ENCODE measurements around the gene EIPR1. TPM values are rescaled to one million over a fixed set of nuclear protein-coding genes. Genes with fewer than 3 reads are reported as not detected.

The EIPR1 gene
- total and polyA plus RNA-seq, 2 donors (not counting 3 experiments of a cell fraction or from before 2014, with no cell fraction given) = 30.8 to 57.3 TPM

DNA sequence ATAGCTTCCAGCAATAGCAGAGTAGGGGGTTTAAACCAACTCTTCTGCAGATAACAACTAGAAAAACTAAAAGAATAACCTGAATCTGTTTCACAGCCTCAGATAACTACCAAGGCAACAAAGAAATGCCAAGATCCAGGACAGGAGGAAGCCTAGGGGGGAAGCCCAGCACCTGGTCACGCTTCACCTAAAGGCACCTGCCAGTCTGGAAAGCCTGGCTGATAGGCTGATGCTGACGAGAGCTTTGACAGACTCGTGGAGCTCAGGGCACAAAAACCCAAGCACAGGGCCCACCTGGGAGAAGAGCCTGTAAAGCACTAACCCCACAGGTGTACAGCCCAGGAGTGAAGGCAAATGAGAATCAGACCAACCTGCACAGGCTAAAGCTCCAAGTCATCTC lies 22.6 kb downstream of the EIPR1 start:
- Histone ChIP-seq H3K4me2 (ENCODE audit: insufficient read depth, low read length) (no peak overlapping the region), H3K9ac (replicated peaks; ENCODE audit: extremely low read depth, insufficient read depth, low read length) (no peak overlapping the region), H3K27ac (ENCODE audit: insufficient read depth, low read depth, low read length) (no peak overlapping the region), H3K9me3 (replicated peaks; ENCODE audit: control insufficient read depth, insufficient read depth, low read length) (no peaks in the 10 kb centered on the region), H4K20me1 (replicated peaks; ENCODE audit: control insufficient read depth, extremely low read depth, insufficient read depth, low read length) (no peaks in the 10 kb centered on the region), H3K4me1 (ENCODE audit: control insufficient read depth, extremely low read depth, insufficient read depth, low read length) (no peaks in the 10 kb centered on the region), H3K9me1 (replicated peaks; ENCODE audit: control insufficient read depth, extremely low read depth, insufficient read depth, low read length) (no peaks in the 10 kb centered on the region), H3K4me3 (replicated peaks in 1 of 3; ENCODE audit: insufficient read depth in 1 of 3, low read depth in 1 of 3, low read length in 3 of 3) (no peak overlapping the region), H3K27me3 (ENCODE audit: control insufficient read depth in 2 of 2, insufficient read depth in 2 of 2, low read length in 2 of 2) (no peaks in the 10 kb centered on the region), H3K36me3 (ENCODE audit: control insufficient read depth in 2 of 2, extremely low read depth in 1 of 2, insufficient read depth in 2 of 2, low read length in 2 of 2) (peaks cover 2 to 3% of the 10 kb centered on the region in 2 experiments), H2AFZ (ENCODE audit: low read depth, low read length) (no peak overlapping the region), H3K79me2 (ENCODE audit: control insufficient read depth, insufficient read depth, low read length) (peaks cover 9% of the 10 kb centered on the region)
- intact Hi-C loops (cut with micrococcal nuclease) (no loop called here), dilution Hi-C loops (cut with MboI; ENCODE audit: extremely low pct_ligation_motif_present, low sequenced_read_pairs) (no loop called here)
- ChIA-PET CTCF (no interaction called here), POLR2A (no interaction called here)
- no TSS peak for BruUV-seq (replicated peaks)
- FAIRE-seq (no peak), DNase-seq (ENCODE audit: low read depth, low spot score) (no peak)
- TF ChIP-seq MYC (IDR thresholded peaks at IDR 0.05; ENCODE audit: low read depth, low read length) = no peak
- TF ChIP-seq, protein P1, sequence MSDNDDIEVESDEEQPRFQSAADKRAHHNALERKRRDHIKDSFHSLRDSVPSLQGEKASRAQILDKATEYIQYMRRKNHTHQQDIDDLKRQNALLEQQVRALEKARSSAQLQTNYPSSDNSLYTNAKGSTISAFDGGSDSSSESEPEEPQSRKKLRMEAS (IDR thresholded peaks at IDR 0.05; ENCODE audit: insufficient read depth, insufficient read length) = no peak
- TF ChIP-seq JUN (IDR thresholded peaks at IDR 0.05; ENCODE audit: borderline replicate concordance, insufficient read depth, insufficient read length, low read depth) = no peak
- TF ChIP-seq POLR2A (IDR thresholded peaks at IDR 0.05; ENCODE audit: low read depth, low read length) = no peak
- no peak for TF ChIP-seq FOS (IDR thresholded peaks at IDR 0.05; ENCODE audit: borderline replicate concordance, insufficient read depth, low read length)
- TF ChIP-seq, protein P2, sequence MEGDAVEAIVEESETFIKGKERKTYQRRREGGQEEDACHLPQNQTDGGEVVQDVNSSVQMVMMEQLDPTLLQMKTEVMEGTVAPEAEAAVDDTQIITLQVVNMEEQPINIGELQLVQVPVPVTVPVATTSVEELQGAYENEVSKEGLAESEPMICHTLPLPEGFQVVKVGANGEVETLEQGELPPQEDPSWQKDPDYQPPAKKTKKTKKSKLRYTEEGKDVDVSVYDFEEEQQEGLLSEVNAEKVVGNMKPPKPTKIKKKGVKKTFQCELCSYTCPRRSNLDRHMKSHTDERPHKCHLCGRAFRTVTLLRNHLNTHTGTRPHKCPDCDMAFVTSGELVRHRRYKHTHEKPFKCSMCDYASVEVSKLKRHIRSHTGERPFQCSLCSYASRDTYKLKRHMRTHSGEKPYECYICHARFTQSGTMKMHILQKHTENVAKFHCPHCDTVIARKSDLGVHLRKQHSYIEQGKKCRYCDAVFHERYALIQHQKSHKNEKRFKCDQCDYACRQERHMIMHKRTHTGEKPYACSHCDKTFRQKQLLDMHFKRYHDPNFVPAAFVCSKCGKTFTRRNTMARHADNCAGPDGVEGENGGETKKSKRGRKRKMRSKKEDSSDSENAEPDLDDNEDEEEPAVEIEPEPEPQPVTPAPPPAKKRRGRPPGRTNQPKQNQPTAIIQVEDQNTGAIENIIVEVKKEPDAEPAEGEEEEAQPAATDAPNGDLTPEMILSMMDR (IDR thresholded peaks at IDR 0.05; ENCODE audit: extremely low read depth in 1 of 2, insufficient read depth in 1 of 2, low read depth in 1 of 2, low read length in 2 of 2) = no peak
- no peak for TF ChIP-seq GATA2 (IDR thresholded peaks at IDR 0.05; ENCODE audit: insufficient read depth, insufficient read length, low read depth, low read length)
- TF ChIP-seq EZH2 (IDR thresholded peaks at IDR 0.05; ENCODE audit: borderline replicate concordance, low read depth, low read length, severe bottlenecking) = no peak
- TF ChIP-seq POLR2AphosphoS5 (IDR thresholded peaks at IDR 0.05; ENCODE audit: insufficient read depth, low read depth, low read length) = no peak
